ENCODE results near the gene TP73. TPM values are rescaled to one million over a fixed set of nuclear protein-coding genes. Genes with fewer than 3 reads are reported as not detected.

The TP73 gene
- total and polyA plus RNA-seq, 11 donors: 0.01 to 0.53 (median 0.15) TPM; not detected in 6

- intact Hi-C loops (cut with DNase I): loop anchor here in 6 of 10 donors (5.0 to 10.0 kb wide), 6 partner anchors 43 to 235 kb away; partner anchors contain the start of gene TPRG1L (in 2 of the 6)
- DNase-seq (peak in 1 of 5 donors; percentile 54), ATAC-seq (peak in 1 of 4 donors; percentile 3)
- Histone ChIP-seq H3K27me3 (peaks cover 0 to 36% (median 3%) of the 10 kb centered on the region in 9 donors), H3K9me3 (no peaks in the 10 kb centered on the region), H3K4me1 (peaks cover 0 to 23% (median 7%) of the 10 kb centered on the region in 12 donors), H3K27ac (no peak overlapping the region), H3K4me3 (no peak overlapping the region), H3K36me3 (no peaks in the 10 kb centered on the region)
- TF ChIP-seq CTCF (IDR thresholded peaks at IDR 0.05) (no peak), POLR2A (IDR thresholded peaks at IDR 0.05) (no peak)
- whole genome bisulfite sequencing, 4 donors: 72 to 85% (median 80%) methylated on average over 24 to 32 of the region's 32 CpGs; no CpG with 5 or more reads in 1 of the 4 donors
These were observed 77.6 kb downstream of the TP73 start for GRCh38 chr1:3729594-3730542.

- TF ChIP-seq CTCF (IDR thresholded peaks at IDR 0.05): no peak
- no peak for TF ChIP-seq POLR2A (IDR thresholded peaks at IDR 0.05)
- no peaks in the 10 kb centered on the region for H3K9me3 ChIP-seq
- H3K36me3 ChIP-seq: peaks cover 0 to 3% (median 0%) of the 10 kb centered on the region in 9 donors
- intact Hi-C loops (cut with DNase I): no loop called here
- no peak overlapping the region for H3K27ac ChIP-seq
- H3K4me3 ChIP-seq: no peak overlapping the region
- peaks cover 0 to 36% (median 3%) of the 10 kb centered on the region in 9 donors for H3K27me3 ChIP-seq
- ATAC-seq: no peak
- peaks cover 0 to 23% (median 7%) of the 10 kb centered on the region in 12 donors for H3K4me1 ChIP-seq
- 73 to 91% (median 84%) methylated on average over 11 to 25 of the region's 25 CpGs for WGBS, 4 donors
- peak in 1 of 5 donors; percentile 40 for DNase-seq
These were observed 78.4 kb downstream of the TP73 start for GRCh38 chr1:3730543-3731247.

- intact Hi-C loops (cut with DNase I): no loop called here
- DNase-seq (peak in 1 of 5 donors; percentile 57), ATAC-seq (peak in 1 of 4 donors; percentile 20)
- Histone ChIP-seq H3K27me3 (peaks cover 0 to 34% (median 3%) of the 10 kb centered on the region in 9 donors), H3K4me1 (peaks cover 0 to 23% (median 8%) of the 10 kb centered on the region in 12 donors), H3K36me3 (peaks cover 0 to 14% (median 8%) of the 10 kb centered on the region in 9 donors), H3K4me3 (no peak overlapping the region), H3K27ac (no peak overlapping the region), H3K9me3 (no peaks in the 10 kb centered on the region)
- TF ChIP-seq POLR2A (IDR thresholded peaks at IDR 0.05) (no peak), CTCF (IDR thresholded peaks at IDR 0.05) (no peak)
- 48 to 57% (median 52%) methylated on average over 22 to 25 of the region's 25 CpGs for WGBS, 4 donors
These were observed 79.5 kb downstream of the TP73 start for GRCh38 chr1:3731583-3732433.

Data from heart left ventricle (tissue), 16 donors.